ENCODE measurements around the gene NKAIN2.

- no peak for TF ChIP-seq SMC3 (conservative IDR thresholded peaks at IDR 0.05; ENCODE audit: insufficient read depth, low read depth, low read length)
- no peak for TF ChIP-seq CREB1 (IDR thresholded peaks at IDR 0.05)
- no peak for TF ChIP-seq CREB1 (CRISPR knock-in tag; IDR thresholded peaks at IDR 0.05)
- TF ChIP-seq THAP12 (CRISPR knock-in tag; IDR thresholded peaks at IDR 0.05), result no peak
- no peak for TF ChIP-seq POLR2AphosphoS5 (IDR thresholded peaks at IDR 0.05; ENCODE audit: control insufficient read depth, insufficient read depth, low read depth, low read length)
- TF ChIP-seq ARID1B (IDR thresholded peaks at IDR 0.05), result no peak
- TF ChIP-seq PHF21A (IDR thresholded peaks at IDR 0.05; ENCODE audit: borderline replicate concordance, low read depth), result no peak
- TF ChIP-seq TAF7 (tag; IDR thresholded peaks at IDR 0.05), result no peak
- no peak for TF ChIP-seq IRF9 (tag; IDR thresholded peaks at IDR 0.05)
- no peak for TF ChIP-seq RAD21 (CRISPR knock-in tag; conservative IDR thresholded peaks at IDR 0.05 in 1 of 2, IDR thresholded peaks at IDR 0.05 in 1 of 2)
Measured at GRCh38 chr6:124857746-124858145, 1054.1 kb downstream of the NKAIN2 start.
